Stimulated activated CD4-positive, alpha-beta T cell treated with anti-CD3 and anti-CD28 coated beads, Interleukin-12 subunit alpha, Interleukin-12 subunit beta, amount 100 ng/mL, for 48 hours (primary cell): ENCODE measurements around the gene ZNF98.

Source experiments
- DNase-seq, 3 donors: peaks; one replicate each; pipeline ENCODE4 v3.0.0-alpha.2; 2020; ENCODE audit warnings: low read depth in 2 of 3, low spot score in 1 of 3

Gene ZNF98

DNA sequence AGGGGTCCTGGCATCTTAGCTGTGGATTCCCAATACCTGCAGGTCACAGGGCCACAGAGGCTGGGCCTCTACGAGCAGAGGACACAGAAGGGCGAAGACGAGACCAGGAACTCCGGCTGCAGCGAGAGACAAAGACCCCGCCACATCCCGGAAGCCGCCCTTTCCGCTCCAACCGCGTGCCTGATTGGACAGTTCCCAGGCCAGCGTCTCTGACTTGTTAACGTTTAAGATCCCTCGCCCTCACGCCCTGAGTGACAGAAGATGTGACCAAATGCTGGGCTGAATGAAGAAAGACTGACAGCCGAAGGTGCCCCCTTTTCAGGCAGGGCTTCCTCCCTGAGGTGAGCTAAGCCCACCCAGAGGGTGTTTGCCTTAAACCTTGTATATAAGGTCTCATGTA is at the start of gene ZNF98:
ZNF98 (minus strand) TSS at position 136 of the 400 bp plus-strand sequence; CDS start at position 14, 122 bp downstream.
- DNase-seq: no peak

DNA sequence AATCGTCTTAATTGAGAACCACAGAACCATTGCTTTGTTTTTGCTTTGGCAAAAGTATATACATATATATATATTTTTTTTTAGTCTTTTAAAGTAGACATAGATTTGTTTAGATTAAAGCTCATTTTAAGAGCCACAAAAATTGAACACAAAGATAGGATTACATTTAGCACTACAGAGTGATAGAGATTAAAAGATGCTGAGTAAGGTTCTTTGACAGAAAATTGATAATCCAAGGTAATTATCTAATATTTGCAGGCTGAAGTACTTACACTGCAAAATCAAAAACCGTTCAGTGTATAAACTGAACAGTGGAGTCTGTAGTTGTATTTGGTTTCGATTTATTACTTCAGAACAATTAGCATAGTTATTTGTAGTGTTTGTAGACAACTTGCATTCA is 24.5 kb upstream of the ZNF98 start:
- no peak for DNase-seq

DNA sequence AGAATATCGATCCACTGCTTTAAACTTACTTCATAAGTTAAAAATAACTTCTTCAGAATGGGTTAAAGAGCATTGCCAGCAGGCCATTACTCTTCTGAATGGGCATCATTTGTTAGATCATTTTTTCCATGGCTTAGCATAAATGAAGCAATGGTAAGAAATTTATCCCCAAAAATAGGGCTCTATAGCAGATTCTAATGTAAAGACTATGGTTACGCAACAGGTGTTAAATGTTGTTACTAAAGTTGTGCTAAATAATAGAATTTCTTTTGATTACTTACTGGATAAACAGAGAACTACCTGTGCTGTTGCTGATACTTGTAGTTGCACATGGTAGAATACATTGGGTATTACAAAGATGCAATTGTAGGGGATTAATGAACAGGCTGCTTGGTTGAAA is 15.9 kb upstream of the ZNF98 start:
- no peak for DNase-seq

DNA sequence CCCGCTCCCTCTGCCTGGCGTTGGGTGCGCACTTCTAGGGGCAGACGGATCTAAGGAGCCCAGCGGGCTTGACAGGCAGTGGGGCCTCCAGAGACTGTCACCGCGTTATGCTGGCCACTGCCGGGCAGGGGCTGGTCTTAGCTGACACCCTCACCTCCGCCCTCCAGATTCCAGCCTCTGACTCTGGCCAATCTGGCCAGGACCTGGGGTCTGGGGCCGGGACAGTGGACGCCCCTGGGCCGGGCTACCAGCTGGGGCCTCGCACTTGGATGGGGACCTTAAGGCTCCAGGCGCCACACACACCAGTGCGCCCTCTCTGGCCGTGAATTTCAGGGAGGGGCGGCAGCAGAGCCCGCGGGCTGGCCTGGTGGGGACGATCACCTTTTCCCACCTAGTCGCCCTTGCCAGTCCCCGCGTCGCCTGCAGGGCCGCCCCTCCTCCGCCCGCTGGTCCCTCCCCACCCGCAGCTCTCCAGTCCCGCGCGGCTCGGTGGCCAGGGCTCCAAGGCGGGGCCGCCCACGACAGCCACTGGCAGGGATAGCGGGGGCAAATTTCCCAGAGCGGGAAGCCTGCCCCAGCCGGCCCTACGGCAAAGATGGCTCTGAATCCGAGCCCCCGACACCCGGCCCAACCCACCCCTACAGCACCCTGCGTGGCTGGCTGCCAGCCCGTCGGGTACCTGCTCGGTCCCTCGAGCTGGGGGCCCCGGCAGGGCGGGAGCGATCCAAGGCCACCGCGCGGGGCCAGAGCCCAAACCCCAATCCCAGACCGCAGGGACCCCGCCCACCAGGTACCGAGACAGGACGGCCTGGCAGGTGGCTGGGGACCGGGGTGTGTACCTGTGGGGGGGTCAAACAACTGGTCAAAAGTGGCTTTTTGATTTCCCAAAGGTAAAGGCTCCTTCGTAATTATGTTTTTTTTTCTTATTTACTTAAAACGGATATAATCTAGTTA is 6.1 kb upstream of the ZNF98 start:
- no peak for DNase-seq

DNA sequence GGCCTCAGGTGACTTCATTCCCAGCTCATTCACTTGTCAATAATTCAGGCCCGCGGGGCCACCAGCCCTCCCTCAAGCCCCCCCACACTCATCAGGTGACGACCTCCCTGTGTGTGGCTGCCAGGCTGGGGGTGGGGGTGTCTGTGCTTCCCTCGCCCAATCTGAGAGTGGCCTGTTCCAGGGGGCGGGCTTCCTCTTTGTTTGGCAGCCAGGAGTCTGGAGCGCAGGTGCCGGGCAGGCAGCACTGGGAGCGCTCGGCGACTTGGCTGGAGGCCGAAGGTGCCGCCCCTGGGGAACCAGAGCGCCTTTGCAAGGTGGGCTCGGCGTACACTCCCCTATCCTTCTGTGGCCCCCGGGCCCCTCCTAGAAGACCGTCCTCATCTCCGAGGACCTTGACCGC is 5.4 kb upstream of the ZNF98 start:
- DNase-seq: no peak

DNA sequence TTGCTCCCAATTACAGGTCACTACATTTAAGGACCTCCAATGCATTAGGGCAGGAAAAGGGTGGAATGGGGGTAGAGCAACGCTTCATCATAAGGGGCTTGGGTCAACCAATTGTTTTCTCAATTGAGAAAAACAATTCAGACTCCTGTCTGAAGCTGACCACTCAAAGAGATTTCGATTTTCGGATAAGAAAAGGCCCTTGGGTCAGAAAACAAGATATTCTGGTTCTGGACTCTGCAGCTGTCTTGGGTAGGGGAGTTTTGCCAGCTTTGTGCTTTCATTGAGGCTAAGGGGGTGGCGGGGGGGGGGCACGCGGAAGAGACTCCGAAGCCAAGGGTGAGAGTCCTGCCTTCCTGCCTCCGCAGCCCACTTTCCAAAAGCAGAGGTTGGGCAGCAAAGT is 4.8 kb upstream of the ZNF98 start:
- DNase-seq: no peak

DNA sequence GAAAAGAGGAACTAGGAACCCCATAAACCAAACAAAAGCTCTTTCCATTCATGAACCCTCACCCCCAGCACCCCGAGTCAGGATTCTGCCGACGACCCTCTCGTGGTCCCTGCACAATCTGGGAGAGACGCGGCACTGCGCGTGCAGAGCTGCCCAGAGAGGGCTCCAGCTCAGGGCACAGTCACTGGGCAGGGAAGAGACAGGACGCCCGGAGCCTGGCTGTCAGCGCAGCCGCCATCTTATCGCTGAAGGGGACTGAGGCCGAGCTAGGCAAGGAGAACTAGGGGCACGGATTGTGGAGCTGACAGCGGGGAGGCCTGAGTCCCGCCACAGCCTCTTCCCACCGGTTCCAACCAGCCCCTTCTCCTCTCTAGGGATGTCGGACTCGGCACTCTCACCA is 349 bp downstream of the ZNF98 start:
- no peak for DNase-seq

DNA sequence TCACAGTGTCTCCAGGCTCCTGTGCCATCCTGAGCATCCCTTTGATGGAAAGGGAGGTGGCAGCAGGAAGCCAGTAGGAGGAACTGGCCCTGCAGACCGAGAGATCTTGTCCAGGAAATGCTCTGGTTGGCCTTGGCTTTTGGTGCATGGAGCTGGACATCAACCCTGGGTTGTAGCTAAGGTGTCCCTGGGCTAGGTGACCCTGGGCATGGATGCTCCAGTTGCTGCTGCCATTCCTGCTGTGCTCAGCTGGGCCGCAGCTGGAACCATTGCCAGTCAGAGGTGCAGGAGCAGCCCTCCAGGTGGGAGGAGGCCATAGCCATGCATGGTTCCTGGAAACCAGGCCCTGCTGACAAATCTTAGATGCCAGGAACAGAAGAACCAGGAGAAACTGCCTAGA is 67.5 kb downstream of the ZNF98 start:
- DNase-seq: no peak
